Heart left ventricle (tissue), 16 donors: ENCODE results near the gene VEGFA. TPM values are rescaled to one million over a fixed set of nuclear protein-coding genes. Genes with fewer than 3 reads are reported as not detected.

Experiments
- ATAC-seq, 4 donors: fragments of 200-7000 bp; cut with Tn5 transposase; one replicate each; pipeline ENCODE4 v1.9.1; 2020 to 2022; ENCODE audit warnings: moderate library complexity in 4 of 4, mild to moderate bottlenecking in 3 of 4, moderate number of reproducible peaks in 1 of 4
- DNase-seq, 5 donors: peaks; one replicate each; pipeline ENCODE4 v3.0.0-alpha.2; 2020
- H3K27ac ChIP-seq, 12 donors: fragments of 200-600 bp; sonication (generic) in 4 of 12; one replicate each; pipeline versions ENCODE4 v1.5.0 to v1.8.0; 2016 to 2022; ENCODE audit warnings: mild to moderate bottlenecking in 2 of 12
- H3K27me3 ChIP-seq, 9 donors: fragments of 200-600 bp; sonication (generic) in 2 of 9; one replicate each; pipeline versions ENCODE4 v1.5.1 to v1.8.0; 2016 to 2022; ENCODE audit warnings: mild to moderate bottlenecking in 3 of 9
- H3K36me3 ChIP-seq, 9 donors: fragments of 200-600 bp; sonication (generic) in 2 of 9; one replicate each; pipeline versions ENCODE4 v1.5.0 to v1.8.0; 2018 to 2022; ENCODE audit warnings: mild to moderate bottlenecking in 2 of 9
- H3K4me1 ChIP-seq, 12 donors: fragments of 200-600 bp; sonication (generic) in 4 of 12; one replicate each; pipeline versions ENCODE4 v1.5.0 to v1.8.0; 2016 to 2022; ENCODE audit warnings: mild to moderate bottlenecking in 3 of 12
- H3K4me3 ChIP-seq, 12 donors: fragments of 200-600 bp; sonication (generic) in 4 of 12; one replicate each; pipeline versions ENCODE4 v1.5.0 to v1.8.0; 2017 to 2022; ENCODE audit warnings: mild to moderate bottlenecking in 9 of 12, moderate library complexity in 4 of 12
- H3K9me3 ChIP-seq, 12 donors: fragments of 200-600 bp; sonication (generic) in 4 of 12; one replicate each; pipeline versions ENCODE4 v1.5.0 to v1.8.0; 2016 to 2022; ENCODE audit warnings: mild to moderate bottlenecking in 1 of 12
- POLR2A ChIP-seq, 2 donors: fragments of 450-650 bp; IDR thresholded peaks; one replicate each; pipeline ENCODE4 v1.6.1; 2017; ENCODE audit warnings: antibody characterized with exemption in 2 of 2, mild to moderate bottlenecking in 2 of 2, moderate library complexity in 2 of 2
- WGBS, 4 donors: extraction: QIAGEN DNeasy Blood & Tissue Kit in 2 of 4; methylation state at CpG; one replicate each; pipeline versions ENCODE4 v1.1.5 to v1.1.7; 2013 to 2018; 5-methylcytosine and 5-hydroxymethylcytosine counted together
- intact Hi-C, 10 donors: fragments of 100-400 bp; cut with DNase I; formaldehyde crosslinking; loops; one replicate each; pipeline versions ENCODE4 v1.11.1 to v1.14.2; 2022
- polyA plus RNA-seq, 2 donors: library from polyadenylated mRNA; stranded (reverse); fragments of 200-250 nt; gene quantifications; one replicate each; pipeline ENCODE4 v1.2.3, GENCODE V29; 2013
- total RNA-seq, 9 donors: library from RNA; depleted of rRNA in 2 of 9; stranded (reverse); fragments of >200 nt in 2 of 9; fragmentation: NEBNext Ultra II Directional in 3 of 9; extraction: Animal tissue kit (Norgen Biotek cat#: 25700) in 3 of 9; gene quantifications; one replicate each; pipeline versions ENCODE4 v1.1.0 to v1.2.4, GENCODE V29; 2016 to 2023
- TF ChIP-seq, protein P1 (sequence below), 12 donors: fragments of 200-600 bp; sonication (generic) in 4 of 12; IDR thresholded peaks; one replicate each; pipeline versions ENCODE4 v1.5.0 to v1.8.0; 2018 to 2022; ENCODE audit warnings: antibody characterized with exemption in 12 of 12, mild to moderate bottlenecking in 5 of 12
- donor health status: ischemic (EF 13 %, LVEDD 7.1; RV severe dilation, severe dysfunction).
- donor health status: healthy with polysubstance abuse.
- donor health status: DM: no; HTN: yes; CAD: no.
- donor health status: DM: no; HTN: no; CAD: no.
- donor health status: ischemic (EF 25% LVEDD 6.9; RV normal size, moderate dysfunction).
- donor health status: ischemic (EF 25% LVEDD 5.7; RV mildly dilated, moderate dysfunction).
- donor health status: healthy.
- donor health status: DM: yes; HTN: yes; CAD: no.
- donor health status: ischemic (EF 35%, LVEDD 5.7; RV mildly dilated, moderate dysfunction).
- donor health status: nonischemic (EF 11% LVEDD 7.7; RV severe dilation, severe dysfunction).
- donor health status: DM: yes; HTN: yes; CAD: no.
- donor health status: PGD.
- donor health status: ischemic (EF 29% LVEDD 5.4; RV normal size, mild dysfunction).
- donor health status: nonischemic (EF 23%, LVEDD 6.1; RV moderate dilation, normal function).

VEGFA gene
- total and polyA plus RNA-seq, 11 donors: 83.0 to 254 (median 171) TPM

DNA sequence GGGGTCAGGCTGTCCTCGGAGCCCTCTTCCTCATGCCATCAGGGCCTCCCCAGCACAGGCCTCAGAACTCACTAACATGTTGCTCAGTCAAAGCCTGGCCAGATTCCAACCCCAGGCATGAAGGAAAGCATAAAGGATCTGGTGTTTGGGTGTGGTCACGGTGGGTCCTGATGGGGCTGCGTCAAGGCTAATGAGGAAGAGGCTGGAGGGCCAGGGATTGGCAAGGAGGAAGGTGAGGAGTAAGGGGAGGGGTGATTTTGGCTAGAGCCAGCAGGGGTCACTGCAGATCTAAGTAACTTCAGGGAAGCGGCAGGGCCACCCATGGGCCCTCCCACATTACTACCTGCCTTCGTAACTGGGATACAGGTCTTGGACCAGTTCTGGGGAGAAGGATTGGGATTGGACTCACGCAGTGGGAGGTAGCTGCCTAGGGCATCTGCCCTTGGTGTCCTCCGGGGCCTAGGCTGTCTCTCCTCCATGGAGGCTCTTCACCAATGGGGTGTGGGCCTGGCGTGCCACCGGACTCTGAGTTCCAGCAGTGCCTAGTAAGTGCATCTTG is 46.2 kb upstream of the VEGFA start:
- H3K4me3 ChIP-seq: no peak overlapping the region
- intact Hi-C loops: loop anchor here (1.0 to 10.0 kb wide), 14 partner anchors 33 to 355 kb away; partner anchors contain the start of gene VEGFA (in 1 of the 10)
- peaks cover 3 to 21% (median 6%) of the 10 kb centered on the region in 12 donors for H3K4me1 ChIP-seq
- DNase-seq (peak; percentile 60 to 72 (median 66)), ATAC-seq (peak; percentile 66 to 88 (median 81))
- no peaks in the 10 kb centered on the region for H3K9me3 ChIP-seq
- no peak overlapping the region for H3K27ac ChIP-seq
- no peaks in the 10 kb centered on the region for H3K36me3 ChIP-seq
- H3K27me3 ChIP-seq: no peaks in the 10 kb centered on the region
- no peak for TF ChIP-seq POLR2A (IDR thresholded peaks at IDR 0.05)
- TF ChIP-seq, protein P1, sequence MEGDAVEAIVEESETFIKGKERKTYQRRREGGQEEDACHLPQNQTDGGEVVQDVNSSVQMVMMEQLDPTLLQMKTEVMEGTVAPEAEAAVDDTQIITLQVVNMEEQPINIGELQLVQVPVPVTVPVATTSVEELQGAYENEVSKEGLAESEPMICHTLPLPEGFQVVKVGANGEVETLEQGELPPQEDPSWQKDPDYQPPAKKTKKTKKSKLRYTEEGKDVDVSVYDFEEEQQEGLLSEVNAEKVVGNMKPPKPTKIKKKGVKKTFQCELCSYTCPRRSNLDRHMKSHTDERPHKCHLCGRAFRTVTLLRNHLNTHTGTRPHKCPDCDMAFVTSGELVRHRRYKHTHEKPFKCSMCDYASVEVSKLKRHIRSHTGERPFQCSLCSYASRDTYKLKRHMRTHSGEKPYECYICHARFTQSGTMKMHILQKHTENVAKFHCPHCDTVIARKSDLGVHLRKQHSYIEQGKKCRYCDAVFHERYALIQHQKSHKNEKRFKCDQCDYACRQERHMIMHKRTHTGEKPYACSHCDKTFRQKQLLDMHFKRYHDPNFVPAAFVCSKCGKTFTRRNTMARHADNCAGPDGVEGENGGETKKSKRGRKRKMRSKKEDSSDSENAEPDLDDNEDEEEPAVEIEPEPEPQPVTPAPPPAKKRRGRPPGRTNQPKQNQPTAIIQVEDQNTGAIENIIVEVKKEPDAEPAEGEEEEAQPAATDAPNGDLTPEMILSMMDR (IDR thresholded peaks at IDR 0.05): peak; percentile 46 to 72 (median 58)
- 33 to 57% (median 54%) methylated on average over 7 to 9 of the region's 9 CpGs for WGBS, 4 donors

GRCh38 chr6:43724354-43724753 is 45.7 kb upstream of the VEGFA start:
- no peak for TF ChIP-seq POLR2A (IDR thresholded peaks at IDR 0.05)
- TF ChIP-seq, protein P1 (IDR thresholded peaks at IDR 0.05): no peak
- H3K4me3 ChIP-seq: no peak overlapping the region
- peaks cover 0 to 1% (median 0%) of the 10 kb centered on the region in 12 donors for H3K9me3 ChIP-seq
- no peak for DNase-seq
- H3K27me3 ChIP-seq: no peaks in the 10 kb centered on the region
- H3K36me3 ChIP-seq: no peaks in the 10 kb centered on the region
- intact Hi-C loops: loop anchor here in 9 of 10 donors (1.0 to 10.0 kb wide), 11 partner anchors 33 to 355 kb away; partner anchors contain the start of gene VEGFA (in 1 of the 9)
- H3K4me1 ChIP-seq: peaks cover 0 to 21% (median 2%) of the 10 kb centered on the region in 12 donors
- H3K27ac ChIP-seq: no peak overlapping the region
- no peak for ATAC-seq
- 74 to 91% (median 78%) methylated on average over 2 of the region's 2 CpGs for WGBS, 4 donors

DNA sequence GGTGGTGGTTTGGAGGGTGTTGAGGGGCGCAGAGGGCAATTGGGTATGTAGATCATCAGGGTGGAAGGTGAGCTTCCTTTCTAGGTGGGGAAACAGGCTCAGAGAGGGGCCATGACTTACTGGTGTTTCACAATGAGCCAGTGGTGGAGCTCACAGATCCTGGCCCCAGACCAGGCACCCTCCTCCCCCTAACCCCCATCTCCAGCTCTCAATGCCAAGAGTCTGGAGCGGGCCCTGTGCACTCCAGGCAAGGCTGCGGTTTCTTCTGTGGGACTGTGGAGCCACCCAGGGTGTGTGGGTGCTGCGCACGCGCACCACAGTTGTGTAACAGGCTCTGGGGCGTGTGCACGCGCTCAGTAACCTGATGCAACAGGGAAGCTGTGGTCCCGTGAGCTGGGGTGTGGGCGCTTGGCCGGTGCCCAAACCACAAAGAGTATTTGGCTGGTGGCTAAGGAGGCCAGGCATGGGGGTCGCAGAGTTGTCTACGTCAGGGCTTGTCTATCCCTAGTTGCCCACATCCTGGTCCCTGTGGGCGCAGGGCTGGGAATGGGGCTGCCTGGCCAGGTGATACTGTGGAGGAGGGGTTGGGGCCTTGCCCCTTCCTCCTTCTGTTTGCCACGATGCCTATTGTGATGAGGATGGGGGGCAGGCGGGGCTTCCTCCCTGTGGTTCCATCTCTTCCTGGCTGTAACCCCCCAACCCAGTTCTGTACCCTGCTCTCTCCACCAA is 44.9 kb upstream of the VEGFA start:
- peak; percentile 45 to 86 (median 78) for ATAC-seq
- DNase-seq: peak in 4 of 5 donors; percentile 68 to 87 (median 76)
- 77 to 83% (median 79%) methylated on average over 15 to 17 of the region's 17 CpGs for WGBS, 4 donors
- Histone ChIP-seq H3K27me3 (no peaks in the 10 kb centered on the region), H3K4me1 (peaks cover 0 to 21% (median 0%) of the 10 kb centered on the region in 12 donors), H3K9me3 (peaks cover 0 to 5% (median under 1%) of the 10 kb centered on the region in 12 donors), H3K36me3 (no peaks in the 10 kb centered on the region), H3K4me3 (no peak overlapping the region), H3K27ac (no peak overlapping the region)
- intact Hi-C loops: loop anchor here in 9 of 10 donors (1.0 to 10.0 kb wide), 12 partner anchors 32 to 354 kb away; partner anchors contain the start of gene VEGFA (in 1 of the 9)
- TF ChIP-seq POLR2A (IDR thresholded peaks at IDR 0.05): no peak
- TF ChIP-seq, protein P1 (IDR thresholded peaks at IDR 0.05): no peak
